ENCODE measurements around the gene DNASE1L2.

The DNASE1L2 gene

DNA sequence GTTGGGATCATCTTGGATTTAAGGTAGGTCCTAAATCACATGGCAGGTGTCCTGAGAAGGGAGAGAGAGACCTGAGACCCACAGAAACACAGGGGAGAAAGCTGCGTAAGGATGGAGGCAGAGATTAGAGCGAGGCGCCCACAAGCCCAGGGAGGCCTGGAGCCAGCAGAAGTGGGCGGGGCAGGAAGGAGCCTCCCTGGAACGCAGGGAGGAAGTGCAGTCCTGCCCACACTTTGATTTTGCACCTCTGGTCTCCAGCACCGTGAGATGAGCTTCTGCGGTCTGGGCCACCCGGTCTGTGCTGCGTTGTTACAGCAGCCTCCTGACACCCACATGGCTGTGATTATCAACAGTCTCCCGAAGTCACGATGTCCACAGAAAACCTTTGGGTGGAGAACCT, 6.4 kb downstream of the DNASE1L2 start:
- no peak overlapping the region for H3K4me3 ChIP-seq (ENCODE audit: low read depth, low read length)
- TF ChIP-seq, protein P1, sequence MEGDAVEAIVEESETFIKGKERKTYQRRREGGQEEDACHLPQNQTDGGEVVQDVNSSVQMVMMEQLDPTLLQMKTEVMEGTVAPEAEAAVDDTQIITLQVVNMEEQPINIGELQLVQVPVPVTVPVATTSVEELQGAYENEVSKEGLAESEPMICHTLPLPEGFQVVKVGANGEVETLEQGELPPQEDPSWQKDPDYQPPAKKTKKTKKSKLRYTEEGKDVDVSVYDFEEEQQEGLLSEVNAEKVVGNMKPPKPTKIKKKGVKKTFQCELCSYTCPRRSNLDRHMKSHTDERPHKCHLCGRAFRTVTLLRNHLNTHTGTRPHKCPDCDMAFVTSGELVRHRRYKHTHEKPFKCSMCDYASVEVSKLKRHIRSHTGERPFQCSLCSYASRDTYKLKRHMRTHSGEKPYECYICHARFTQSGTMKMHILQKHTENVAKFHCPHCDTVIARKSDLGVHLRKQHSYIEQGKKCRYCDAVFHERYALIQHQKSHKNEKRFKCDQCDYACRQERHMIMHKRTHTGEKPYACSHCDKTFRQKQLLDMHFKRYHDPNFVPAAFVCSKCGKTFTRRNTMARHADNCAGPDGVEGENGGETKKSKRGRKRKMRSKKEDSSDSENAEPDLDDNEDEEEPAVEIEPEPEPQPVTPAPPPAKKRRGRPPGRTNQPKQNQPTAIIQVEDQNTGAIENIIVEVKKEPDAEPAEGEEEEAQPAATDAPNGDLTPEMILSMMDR (IDR thresholded peaks at IDR 0.05; ENCODE audit: control insufficient read depth, extremely low read depth, insufficient read depth): no peak
- DNase-seq (ENCODE audit: low read depth): no peak

DNA sequence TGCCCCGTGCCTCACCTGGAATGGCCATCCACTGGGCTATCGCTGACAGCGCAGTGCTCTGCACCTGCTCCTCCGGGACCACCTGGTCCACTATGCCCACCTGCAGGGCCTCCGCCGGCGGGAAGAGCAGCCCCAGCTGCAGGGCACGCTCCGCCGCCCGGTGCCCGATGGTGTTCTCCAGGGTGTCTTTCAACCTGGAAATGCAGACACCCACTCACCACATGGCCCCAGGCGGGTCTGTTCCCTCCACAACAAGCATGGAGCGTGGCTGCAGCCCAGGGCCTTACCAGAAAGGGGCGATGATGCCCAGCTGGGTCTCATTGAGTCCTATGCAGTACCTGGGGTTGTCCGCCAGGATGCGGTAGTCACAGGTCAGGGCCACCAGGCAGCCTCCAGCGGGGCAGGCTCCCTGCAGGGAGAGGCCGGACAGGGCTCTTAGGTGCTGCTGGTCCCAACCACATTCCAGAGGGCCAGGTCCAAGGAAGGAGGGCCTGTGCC, 6.8 kb downstream of the DNASE1L2 start:
- no peak overlapping the region for H3K4me3 ChIP-seq (ENCODE audit: low read depth, low read length)
- DNase-seq (ENCODE audit: low read depth): no peak
- TF ChIP-seq, protein P1 (IDR thresholded peaks at IDR 0.05; ENCODE audit: control insufficient read depth, extremely low read depth, insufficient read depth): no peak

DNA sequence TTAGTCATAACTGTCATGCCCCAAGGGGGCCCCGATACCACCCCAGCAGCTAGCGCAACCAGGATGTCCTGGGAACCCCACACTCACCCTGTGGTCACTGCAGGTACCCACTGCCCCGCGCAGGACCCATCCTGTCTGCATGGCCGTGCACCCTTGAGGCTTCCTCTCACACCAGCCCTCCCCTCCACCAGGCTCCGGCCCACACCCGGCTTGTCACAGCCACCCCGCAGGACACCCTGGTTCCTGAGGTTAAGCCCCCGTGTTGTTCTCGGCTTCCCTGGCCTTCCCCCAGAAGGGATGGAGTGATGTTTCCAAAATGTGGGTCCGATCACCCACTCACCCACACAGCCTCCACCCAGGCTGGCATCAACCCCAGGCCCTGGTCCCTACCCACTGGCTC, 7.5 kb downstream of the DNASE1L2 start:
- DNase-seq (ENCODE audit: low read depth): no peak
- TF ChIP-seq, protein P1 (IDR thresholded peaks at IDR 0.05; ENCODE audit: control insufficient read depth, extremely low read depth, insufficient read depth): no peak
- H3K4me3 ChIP-seq (ENCODE audit: low read depth, low read length): no peak overlapping the region

DNA sequence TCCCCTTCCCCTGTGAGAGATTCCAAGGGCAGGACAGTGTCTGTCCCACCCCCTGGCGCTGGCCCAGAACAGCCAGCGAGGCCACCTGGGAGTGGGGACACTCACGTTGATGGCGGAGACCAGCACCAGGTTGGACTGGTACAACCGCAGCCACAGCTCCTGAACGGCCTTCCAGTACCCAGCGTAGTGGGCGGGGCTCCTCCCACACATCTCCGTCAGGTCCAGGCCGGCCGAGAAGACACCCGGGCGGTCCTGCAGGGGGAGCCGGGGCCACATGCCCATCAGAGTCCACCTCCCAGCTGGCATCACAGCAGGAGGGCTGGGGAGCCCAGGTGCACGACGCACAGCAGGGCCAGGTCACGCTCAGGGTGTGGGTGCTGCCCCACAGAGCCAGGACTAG, 8.1 kb downstream of the DNASE1L2 start:
- no peak overlapping the region for H3K4me3 ChIP-seq (ENCODE audit: low read depth, low read length)
- DNase-seq (ENCODE audit: low read depth): no peak
- TF ChIP-seq, protein P1 (IDR thresholded peaks at IDR 0.05; ENCODE audit: control insufficient read depth, extremely low read depth, insufficient read depth): no peak

DNA sequence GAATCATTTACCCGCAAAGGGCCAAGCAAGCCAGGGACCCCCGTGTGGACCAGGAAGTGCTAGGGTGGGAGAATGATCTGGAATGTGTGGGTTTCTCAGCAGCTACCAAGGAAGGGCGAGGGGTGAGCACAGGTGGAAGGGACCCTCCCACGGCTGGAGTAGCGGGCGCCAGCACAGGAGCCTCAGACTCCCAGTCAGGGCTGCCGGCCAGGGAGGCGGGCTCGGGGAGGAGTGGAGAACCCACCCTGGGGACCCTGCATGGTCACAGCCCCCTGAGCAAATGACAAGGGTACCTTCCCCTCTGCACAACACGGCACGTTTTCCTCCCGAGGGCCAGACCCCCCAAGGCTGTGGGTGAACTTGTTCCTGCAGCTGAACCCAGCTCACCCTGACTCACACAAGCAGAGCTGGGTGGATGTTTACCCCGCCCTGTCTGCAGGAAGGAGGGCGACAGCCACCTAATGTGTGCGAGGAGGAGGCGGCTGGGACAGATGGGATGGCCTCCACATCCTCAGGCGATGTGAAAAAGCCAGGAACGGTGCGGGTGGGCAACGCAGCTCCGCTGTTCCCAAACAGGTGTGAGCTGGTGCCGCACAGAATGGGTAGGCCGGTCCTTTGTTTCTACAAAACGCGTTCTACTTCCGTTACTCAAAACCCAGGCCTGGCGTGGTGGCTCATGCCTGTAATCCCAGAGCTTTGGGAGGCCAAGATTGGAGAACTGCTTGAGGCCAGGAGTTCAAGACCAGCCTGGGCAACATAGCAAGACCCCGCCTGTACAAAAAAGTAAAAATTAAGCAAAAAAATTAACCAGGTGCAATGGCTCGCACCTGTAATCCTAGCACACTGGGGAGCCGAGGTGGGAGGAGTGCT, 8.9 kb downstream of the DNASE1L2 start:
- H3K4me3 ChIP-seq (ENCODE audit: low read depth, low read length): no peak overlapping the region
- TF ChIP-seq, protein P1 (IDR thresholded peaks at IDR 0.05; ENCODE audit: control insufficient read depth, extremely low read depth, insufficient read depth): no peak
- no peak for DNase-seq (ENCODE audit: low read depth)

DNA sequence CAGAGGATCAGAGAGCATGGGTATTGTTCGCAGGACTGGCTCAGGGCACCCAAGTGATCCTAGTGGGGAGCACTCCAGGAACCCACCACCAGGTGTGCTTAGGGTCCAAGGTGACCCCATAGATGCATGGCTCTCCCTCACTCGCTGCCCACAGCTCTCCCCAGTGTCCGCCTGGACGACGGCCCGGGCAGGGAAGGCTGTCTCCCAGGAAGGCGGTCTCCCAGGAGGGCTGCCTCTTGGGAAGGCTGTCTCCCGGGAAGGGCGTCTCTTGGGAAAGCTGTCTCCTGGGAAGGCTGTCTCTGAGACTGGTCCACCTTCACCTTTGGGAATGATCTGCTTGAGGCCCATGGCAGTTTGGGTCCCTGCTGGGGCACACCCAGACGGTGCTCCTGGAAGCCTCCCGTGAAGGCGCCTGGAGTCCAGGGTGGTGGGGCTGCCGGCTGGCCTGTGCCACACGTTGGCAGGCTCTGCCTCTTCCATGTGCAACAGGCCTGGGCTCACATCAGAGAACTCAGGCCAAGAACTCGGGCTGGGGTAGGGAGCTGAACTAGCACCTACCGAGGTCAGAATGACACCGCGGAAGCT, 10.1 kb downstream of the DNASE1L2 start:
- H3K4me3 ChIP-seq (ENCODE audit: low read depth, low read length): no peak overlapping the region
- TF ChIP-seq, protein P1 (IDR thresholded peaks at IDR 0.05; ENCODE audit: control insufficient read depth, extremely low read depth, insufficient read depth): no peak
- DNase-seq (ENCODE audit: low read depth): no peak
